Stimulated activated CD4-positive, alpha-beta T cell treated with anti-CD3 and anti-CD28 coated beads, TNF-alpha, amount 100 ng/mL, for 4 hours (primary cell): ENCODE data around the gene PRKAG2.

ENCODE experiments used
- DNase-seq, 3 experiments: peaks; one replicate each; pipeline ENCODE4 v3.0.0-alpha.2; 2020; ENCODE audit warnings: low read depth in 3 of 3

Gene PRKAG2

DNA sequence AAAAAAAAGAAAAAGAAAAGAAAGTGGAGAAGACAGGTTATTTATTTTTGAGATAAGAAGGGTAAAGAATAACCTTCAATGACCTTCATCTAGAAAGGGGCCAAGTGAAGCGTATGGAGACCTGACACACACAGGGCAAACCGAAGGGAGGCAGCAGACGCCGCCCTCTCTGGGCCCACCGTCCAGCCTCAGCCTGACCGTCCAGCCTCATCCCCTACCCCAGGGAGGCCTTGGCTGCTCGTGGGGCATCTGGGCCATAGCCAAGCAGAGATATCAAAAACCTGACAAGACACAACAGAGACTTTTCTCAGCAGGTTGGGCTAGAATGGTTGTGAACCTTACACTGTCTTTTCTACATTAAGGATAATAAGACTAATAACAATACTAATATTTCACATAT is 10.9 kb downstream of the PRKAG2 start:
- DNase-seq, result no peak

- DNase-seq, result no peak
These were observed 11.7 kb downstream of the PRKAG2 start for GRCh38 chr7:151865070-151865670.

DNA sequence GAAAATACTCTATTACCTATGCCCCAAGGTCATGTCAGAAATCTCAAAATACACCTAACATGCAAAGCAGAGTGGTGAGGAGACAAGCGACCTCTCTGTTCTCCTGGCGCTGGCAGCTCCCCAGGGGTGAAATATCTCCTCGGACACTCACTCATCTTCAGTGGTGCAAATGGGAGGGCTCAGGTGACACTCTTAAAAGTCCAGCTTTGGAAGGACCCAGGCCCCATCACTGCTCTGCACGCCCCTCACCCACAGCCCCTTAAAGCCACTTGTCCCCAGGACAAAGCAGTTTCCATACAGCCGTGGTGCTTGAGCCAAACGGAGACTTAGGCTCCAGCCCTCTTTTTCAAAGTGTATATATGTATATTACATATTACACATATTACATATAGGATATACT is 12.4 kb downstream of the PRKAG2 start:
- no peak for DNase-seq

- DNase-seq, result no peak
These were observed 12.8 kb downstream of the PRKAG2 start for GRCh38 chr7:151864081-151864480.

DNA sequence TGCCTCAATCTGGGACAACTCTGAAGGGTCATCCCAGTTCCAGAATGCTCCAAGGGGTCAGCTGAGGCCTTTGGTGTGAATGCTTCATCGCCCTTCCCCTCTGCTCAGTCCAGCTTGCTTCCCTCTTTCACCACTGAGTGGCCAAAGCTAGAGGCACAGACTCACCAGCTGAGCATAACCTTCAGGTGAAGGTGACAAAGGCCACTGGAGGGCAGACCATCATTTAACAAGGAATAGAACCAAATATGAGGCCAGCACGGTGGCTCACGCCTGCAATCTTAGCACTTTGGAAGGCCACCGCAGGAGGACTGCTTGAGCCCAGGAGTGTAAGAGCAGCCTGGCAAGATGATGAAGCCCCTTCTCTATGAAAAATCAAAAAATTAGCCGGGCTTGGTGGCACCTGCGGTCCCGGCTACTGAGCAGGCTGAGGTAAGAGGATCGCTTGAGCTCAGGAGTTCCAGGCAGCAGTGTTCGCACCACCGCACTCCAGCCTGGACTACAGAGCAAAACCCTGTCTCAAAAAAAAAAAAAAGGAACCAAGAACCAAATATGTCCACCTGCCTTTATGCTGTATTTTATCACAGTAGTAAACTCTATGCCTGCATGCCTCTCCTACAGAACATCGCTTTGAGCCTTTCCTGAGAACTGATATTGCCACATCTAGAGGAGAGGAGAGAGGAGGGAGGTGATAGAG is 13.4 kb downstream of the PRKAG2 start:
- DNase-seq, result no peak

DNA sequence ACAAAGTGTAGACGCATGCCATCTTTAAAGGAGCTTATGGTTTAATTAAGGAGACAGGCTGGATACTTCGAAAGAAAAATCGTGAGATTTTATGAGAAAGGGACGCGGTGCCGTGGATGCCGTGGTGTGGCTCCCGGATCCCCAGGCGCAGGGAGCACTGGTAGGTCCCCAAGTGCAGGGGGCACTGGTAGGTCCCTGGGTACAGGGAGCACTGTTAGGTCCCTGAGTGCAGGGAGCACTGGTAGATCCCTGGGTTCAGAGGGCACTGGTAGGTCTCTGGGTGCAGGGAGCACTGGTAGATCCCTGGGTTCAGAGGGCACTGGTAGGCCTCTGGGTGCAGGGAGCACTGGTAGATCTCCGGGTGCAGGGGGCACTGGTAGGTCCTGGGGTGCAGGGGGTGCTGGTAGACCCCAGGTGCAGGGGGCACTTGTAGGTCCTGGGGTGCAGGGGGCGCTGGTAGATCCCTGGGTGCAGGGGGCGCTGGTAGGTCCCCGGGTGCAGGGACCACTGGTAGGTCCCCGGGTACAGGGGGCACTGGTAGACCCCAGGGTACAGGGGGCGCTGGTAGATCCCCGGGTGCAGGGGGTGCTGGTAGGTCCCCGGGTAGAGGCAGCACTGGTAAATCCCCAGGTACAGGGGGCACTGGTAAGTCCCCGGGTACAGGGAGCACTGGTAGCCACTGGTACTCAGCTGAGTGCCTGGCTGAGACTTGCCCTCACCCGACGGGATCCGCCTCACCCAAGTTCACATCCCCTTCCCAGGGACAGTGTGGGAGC is 14.1 kb downstream of the PRKAG2 start:
- DNase-seq, result no peak

DNA sequence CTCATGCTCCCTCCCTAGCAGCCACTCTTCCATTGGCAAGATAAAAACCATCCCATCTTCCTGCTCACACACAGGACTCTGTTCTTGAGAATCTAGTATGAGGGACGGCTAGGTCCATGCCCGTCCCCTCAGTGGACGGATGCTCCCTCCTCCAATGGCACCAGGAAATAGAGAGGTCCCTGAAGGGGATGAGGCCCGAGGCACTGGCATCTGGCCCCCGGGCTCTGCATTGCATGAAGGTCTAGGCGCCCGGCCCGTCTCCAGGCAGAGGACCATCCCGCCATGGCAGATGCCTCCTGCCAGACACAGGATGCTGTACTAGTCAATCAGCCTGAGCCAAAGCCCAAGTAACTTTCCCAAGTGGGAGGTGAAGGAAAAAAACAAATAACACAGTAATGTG is 15.0 kb downstream of the PRKAG2 start:
- no peak for DNase-seq

GRCh38 chr7:151860771-151861170 is 16.1 kb downstream of the PRKAG2 start:
- DNase-seq, result no peak

- DNase-seq, result no peak
These were observed 16.8 kb downstream of the PRKAG2 start for GRCh38 chr7:151859948-151860685.

DNA sequence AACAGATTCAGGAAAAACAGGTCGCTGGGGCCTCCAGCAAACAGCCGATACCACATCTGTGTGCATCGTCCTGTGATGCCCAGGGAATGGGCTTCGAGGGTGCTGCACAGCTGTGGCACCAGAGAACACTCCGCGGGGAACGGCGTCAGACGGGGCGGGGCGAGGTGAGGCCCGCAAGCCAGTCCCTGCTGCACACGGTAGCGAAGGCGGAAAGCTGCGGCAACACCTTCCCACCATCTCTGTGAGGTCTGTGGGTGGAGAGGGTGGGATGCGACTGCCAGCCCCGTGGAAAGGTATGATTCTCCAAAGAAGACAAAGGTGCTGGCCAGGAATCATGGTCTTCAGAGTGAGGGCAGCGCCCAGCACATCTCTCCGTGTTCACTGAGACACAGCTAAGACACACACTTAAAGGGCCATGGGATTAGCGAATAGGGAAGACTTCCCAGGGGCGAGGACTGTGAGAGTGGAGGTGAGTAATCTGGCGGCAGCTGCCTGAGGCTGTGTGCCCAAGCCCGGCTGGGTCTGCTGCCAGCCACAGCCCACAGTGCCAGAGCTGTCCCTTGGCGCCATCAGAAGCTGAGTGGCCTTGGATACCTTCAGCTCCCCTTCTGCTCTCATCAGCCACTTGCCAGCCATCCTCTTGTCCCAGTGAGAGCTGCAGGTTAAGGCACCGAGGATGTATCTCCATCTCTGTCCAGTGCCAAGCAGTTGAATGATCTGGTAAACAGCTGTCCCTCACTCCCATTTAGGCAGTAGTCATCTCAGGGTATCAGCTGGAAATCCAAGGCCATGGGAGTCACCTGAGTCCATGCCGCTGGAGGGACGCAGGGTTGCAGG is 17.6 kb downstream of the PRKAG2 start:
- no peak for DNase-seq

DNA sequence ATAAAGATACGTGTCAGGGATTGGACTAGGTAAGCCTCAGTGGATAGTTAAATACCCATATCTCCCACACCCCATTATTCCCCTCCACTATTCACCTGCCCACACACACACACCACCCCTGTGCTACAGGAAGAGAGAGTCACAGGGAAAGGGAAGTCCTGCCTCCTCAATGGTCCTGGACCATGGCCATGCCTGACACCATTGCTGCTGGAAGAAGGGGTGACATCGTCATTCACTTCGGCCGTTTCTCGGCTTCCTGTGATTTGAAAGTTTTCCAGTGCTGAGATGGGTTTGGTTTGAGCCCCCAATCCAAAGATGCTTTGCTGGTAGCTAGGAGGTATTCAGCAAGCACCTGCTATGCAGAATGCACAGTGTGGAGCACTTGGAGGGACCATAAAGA is 18.5 kb downstream of the PRKAG2 start:
- DNase-seq, result no peak

DNA sequence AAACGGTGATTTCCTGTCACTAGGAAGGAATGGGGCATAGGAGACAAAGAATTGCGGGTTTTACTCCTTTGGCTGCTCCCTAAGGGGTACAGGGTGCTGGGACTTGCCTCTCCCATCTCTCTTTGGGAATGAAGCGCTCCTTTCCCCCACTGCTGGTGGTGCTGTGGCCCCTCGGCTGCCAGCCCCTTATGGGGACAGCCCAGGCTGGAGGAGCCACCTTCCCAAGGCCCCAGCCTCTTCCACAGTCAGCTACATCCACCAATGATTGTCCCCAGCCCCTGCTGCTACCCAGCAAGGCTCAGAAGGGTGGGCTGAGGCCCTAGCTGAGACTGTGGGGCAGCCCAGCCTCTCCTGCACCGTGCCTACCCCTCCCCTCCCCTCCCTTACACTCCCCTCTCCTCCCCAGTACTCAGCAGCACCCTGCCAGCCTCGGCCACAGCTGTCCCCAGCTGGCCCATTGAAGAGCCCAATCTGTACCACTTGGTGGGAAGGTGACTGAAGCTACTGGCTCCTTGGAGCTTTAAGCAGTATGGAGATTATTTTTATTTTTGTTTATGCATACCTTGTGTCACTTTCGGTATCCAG is 19.0 kb downstream of the PRKAG2 start:
- no peak for DNase-seq

GRCh38 chr7:151857412-151857811 is 19.5 kb downstream of the PRKAG2 start:
- DNase-seq, result no peak

DNA sequence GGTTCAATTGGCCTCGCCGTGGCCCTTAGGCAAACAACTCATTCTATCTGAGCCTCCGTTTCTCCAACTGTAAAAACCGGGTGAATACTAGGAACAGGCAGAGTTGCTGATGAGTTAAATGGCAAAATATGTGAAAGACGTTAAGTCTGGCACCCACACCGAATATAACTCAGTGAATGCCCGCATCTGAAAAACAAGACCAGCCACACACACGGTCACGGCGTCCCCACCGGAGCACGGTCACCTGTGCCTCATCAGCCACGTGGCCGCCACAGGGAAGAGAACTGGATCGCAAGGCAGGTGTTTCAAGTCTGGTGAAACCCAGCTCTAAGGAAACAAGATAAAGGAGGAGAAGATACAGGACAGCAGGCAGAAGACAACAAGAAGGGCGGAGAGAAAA is 20.4 kb downstream of the PRKAG2 start:
- DNase-seq, result no peak

- DNase-seq, result no peak
These were observed 20.8 kb downstream of the PRKAG2 start for GRCh38 chr7:151856098-151856497.

DNA sequence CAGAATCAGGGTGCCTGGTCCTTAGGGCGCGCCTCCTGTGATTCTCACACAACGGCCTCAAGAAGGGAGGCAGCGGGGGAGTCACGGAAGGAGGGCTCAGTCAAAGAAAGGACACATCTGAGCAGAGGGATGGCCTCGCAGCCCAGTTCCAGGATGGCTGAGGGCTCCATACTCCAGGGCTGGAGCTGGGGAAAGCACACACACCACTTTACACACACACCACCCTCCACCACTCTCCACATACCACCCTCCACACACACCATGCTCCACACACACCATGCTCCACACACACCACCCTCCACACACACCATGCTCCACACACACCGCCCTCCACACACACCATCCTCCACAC is 22.2 kb downstream of the PRKAG2 start:
- no peak for DNase-seq

DNA sequence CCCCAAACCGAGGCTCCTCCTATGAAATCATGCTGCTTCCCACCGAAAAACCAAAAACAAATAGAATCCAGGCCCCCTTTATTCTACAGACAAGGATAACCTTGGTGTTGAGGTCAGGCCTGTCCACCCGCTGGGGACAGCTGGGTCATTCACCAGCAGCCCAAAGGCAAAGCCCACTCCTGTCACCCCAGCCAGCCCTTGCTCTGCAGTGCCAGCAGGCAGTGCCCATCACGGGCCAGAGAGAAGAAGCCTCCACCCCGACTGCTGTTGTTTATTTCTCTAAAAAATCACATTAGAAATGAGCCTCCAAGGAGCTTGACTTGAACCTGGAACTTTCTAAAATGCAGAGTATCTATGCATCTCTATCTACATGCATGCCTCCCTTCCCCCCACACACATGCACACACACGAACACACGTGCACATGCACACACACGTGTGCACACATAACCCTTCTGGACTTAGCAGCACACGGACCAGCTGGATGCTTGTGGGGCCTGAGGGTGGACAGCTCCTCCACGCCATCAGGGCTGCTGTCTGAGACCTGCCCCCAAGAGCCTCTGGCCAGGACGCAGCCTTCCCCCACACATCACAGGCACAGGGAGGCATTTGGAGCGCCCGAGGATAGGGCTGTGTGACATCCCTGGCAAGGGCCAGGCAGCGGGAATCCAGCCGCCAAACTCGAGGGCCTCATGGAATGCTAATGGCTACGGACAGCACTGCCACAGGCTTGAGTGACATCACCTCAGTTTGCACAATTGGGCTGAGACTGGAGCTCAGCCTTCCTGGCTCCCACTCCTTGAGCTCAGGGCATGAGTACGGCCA is 22.8 kb downstream of the PRKAG2 start:
- no peak for DNase-seq

- DNase-seq, result no peak
These were observed 24.2 kb downstream of the PRKAG2 start for GRCh38 chr7:151852486-151853396.

GRCh38 chr7:151851782-151852181 is 25.1 kb downstream of the PRKAG2 start:
- no peak for DNase-seq
